Sigmoid colon (tissue), 4 donors: ENCODE measurements around the gene ABCC3.

ENCODE experiments used
- CTCF ChIP-seq, 4 experiments: fragments of 450-650 bp in 3 of 4; fragments of 200-600 bp in 1 of 4; IDR thresholded peaks; one replicate each; pipeline ENCODE4 v1.5.1; 2016 to 2019; ENCODE audit warnings: antibody characterized with exemption in 4 of 4, mild to moderate bottlenecking in 3 of 4, moderate library complexity in 2 of 4
- EP300 ChIP-seq, 4 donors: sonication (generic); formaldehyde crosslinking; IDR thresholded peaks; one replicate each; pipeline ENCODE4 v1.6.1; 2017; ENCODE audit warnings: antibody characterized with exemption in 4 of 4
- POLR2A ChIP-seq, 2 donors: fragments of 450-650 bp; IDR thresholded peaks; one replicate each; pipeline ENCODE4 v1.6.1; 2016; ENCODE audit warnings: antibody characterized with exemption in 2 of 2, mild to moderate bottlenecking in 2 of 2, moderate library complexity in 2 of 2
- POLR2AphosphoS5 ChIP-seq, 4 donors: sonication (generic); formaldehyde crosslinking; IDR thresholded peaks; one replicate each; pipeline ENCODE4 v1.6.1; 2017; ENCODE audit warnings: antibody characterized with exemption in 4 of 4

DNA sequence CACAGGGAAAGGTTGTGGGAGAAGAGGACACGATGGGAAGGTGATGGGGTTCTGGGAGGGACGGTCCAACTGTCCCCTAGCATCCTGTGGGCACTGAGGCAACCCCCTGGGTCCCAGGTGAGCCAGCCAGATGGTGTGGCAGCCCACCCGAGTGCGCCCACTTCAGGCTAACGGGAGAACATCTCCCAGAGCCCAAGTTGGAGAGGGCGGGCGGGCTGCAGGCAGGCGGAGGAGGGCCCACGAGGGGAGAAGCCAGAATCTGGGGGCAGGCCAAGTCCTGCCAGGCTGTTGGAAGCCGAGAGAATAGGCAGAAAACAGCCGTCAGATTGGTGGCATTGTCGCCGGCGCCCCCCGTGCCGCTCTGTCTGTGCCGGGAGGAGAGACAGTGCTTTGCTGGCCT lies 13.8 kb upstream of the ABCC3 start:
- TF ChIP-seq CTCF (IDR thresholded peaks at IDR 0.05) (no peak), EP300 (IDR thresholded peaks at IDR 0.05) (no peak), POLR2A (IDR thresholded peaks at IDR 0.05) (no peak), POLR2AphosphoS5 (IDR thresholded peaks at IDR 0.05) (no peak)
